ENCODE data around the gene CCSER2.

- TF ChIP-seq CTCF (IDR thresholded peaks at IDR 0.05), result no peak
- no peak for TF ChIP-seq ZFX (IDR thresholded peaks at IDR 0.05; ENCODE audit: borderline replicate concordance)
Measured at GRCh38 chr10:84423719-84424118, 95.3 kb downstream of the CCSER2 start.
